GM12878 (cell line): ENCODE data around the gene ZNF799. TPM values are rescaled to one million over a fixed set of nuclear protein-coding genes. Genes with fewer than 3 reads are reported as not detected.
A peak's percentile ranks its signal among the peaks of the same experiment; 100 is the strongest.
"Not testable (repeated sequence)": the region's sequence is repeated elsewhere in the genome, so short reads cannot be mapped to it uniquely, and the experiment has no call there.

Experiments used
- ATAC-seq: fragments of 200-7000 bp; cut with Tn5 transposase; 3 replicates; pipeline ENCODE4 v1.9.1; 2020; ENCODE audit warnings: mild to moderate bottlenecking, moderate library complexity
- BruUV-seq: library from RNA; stranded (reverse); fragments of 400-500 nt; replicated peaks from 2 replicates; lab custom pipeline; 2021; lab: Mats Ljungman, UMichigan
- CTCF ChIA-PET: fragments of 300-600 bp; sonication (Branson Sonifier 250); formaldehyde crosslinking; extraction: SDS; loops from one replicate; lab custom pipeline; 2021; ENCODE audit warnings: inconsistent platforms; lab: Yijun Ruan, JAX
- POLR2A ChIA-PET: fragments of 350-600 bp; formaldehyde crosslinking; extraction: SDS; loops from one replicate; lab custom pipeline; 2021; ENCODE audit warnings: inconsistent platforms; lab: Charles Lee
- RAD21 ChIA-PET: fragments of 300-600 bp; sonication (Branson Sonifier 250); formaldehyde crosslinking; loops from one replicate; lab custom pipeline; 2023; ENCODE audit warnings: antibody characterized with exemption; ENCODE audit not compliant: unreplicated experiment; lab: Charles Lee
- SMC1A ChIA-PET: fragments of 300-600 bp; sonication (Branson Sonifier 250); formaldehyde crosslinking; loops from one replicate; lab custom pipeline; 2023; ENCODE audit not compliant: unreplicated experiment, uncharacterized antibody; lab: Charles Lee
- DNase-seq: peaks from one replicate; pipeline ENCODE4 v3.0.0-alpha.2; 2011; ENCODE audit warnings: low read depth, low spot score
- FAIRE-seq: peaks from 3 replicates; lab custom pipeline; 2011; peaks lifted over from hg19 to GRCh38; lab: Jason Lieb, UNC
- H2AFZ ChIP-seq: 2 replicates; pipeline ENCODE4 v1.6.0; 2011; ENCODE audit warnings: low read depth, low read length, control low read depth; ENCODE audit not compliant: control insufficient read depth
- H3K27ac ChIP-seq: 2 replicates; pipeline ENCODE4 v1.5.1; 2011; ENCODE audit warnings: control low read depth; ENCODE audit not compliant: control insufficient read depth, insufficient read depth
- H3K27me3 ChIP-seq, 2 experiments: replicated peaks in 1 of 2; 2 replicates each; pipeline versions ENCODE4 v1.6.0 to v1.6.1; 2011; ENCODE audit warnings: low read length in 1 of 2; ENCODE audit not compliant: control insufficient read depth in 2 of 2, insufficient read depth in 2 of 2
- H3K36me3 ChIP-seq, 2 experiments: 2 replicates each; pipeline ENCODE4 v1.5.1; 2011; ENCODE audit warnings: low read length in 1 of 2; ENCODE audit not compliant: control insufficient read depth in 2 of 2, insufficient read depth in 2 of 2
- H3K4me1 ChIP-seq: 2 replicates; pipeline ENCODE4 v1.6.1; 2011; ENCODE audit warnings: mild to moderate bottlenecking, low read length, moderate library complexity, mixed read lengths; ENCODE audit not compliant: control insufficient read depth, insufficient read depth
- H3K4me2 ChIP-seq: 2 replicates; pipeline ENCODE4 v1.6.0; 2011; ENCODE audit warnings: control low read depth; ENCODE audit not compliant: control insufficient read depth, insufficient read depth
- H3K4me3 ChIP-seq: fragments of 200-600 bp; sonication (generic); 2 replicates; pipeline ENCODE4 v1.5.1; 2016
- H3K79me2 ChIP-seq: 2 replicates; pipeline ENCODE4 v1.6.0; 2011; ENCODE audit warnings: low read length; ENCODE audit not compliant: control insufficient read depth, insufficient read depth
- H3K9ac ChIP-seq: 2 replicates; pipeline ENCODE4 v1.8.0; 2011; ENCODE audit warnings: low read length, control low read depth, mixed read lengths; ENCODE audit not compliant: control insufficient read depth, insufficient read depth
- H3K9me3 ChIP-seq: replicated peaks from 3 replicates; pipeline ENCODE4 v1.5.1; 2011; ENCODE audit warnings: mild to moderate bottlenecking, low read length; ENCODE audit not compliant: control insufficient read depth, insufficient read depth
- H4K20me1 ChIP-seq: 2 replicates; pipeline ENCODE4 v1.6.0; 2011; ENCODE audit not compliant: control insufficient read depth, insufficient read depth
- BHLHE40 ChIP-seq, 2 experiments: fragments of 450-650 bp in 1 of 2; IDR thresholded peaks; 2 replicates each; pipeline ENCODE4 v1.6.1; 2011 to 2017; ENCODE audit warnings: low read depth in 2 of 2, borderline replicate concordance in 1 of 2, improper control_type of control experiment in 1 of 2, low read length in 1 of 2, mild to moderate bottlenecking in 1 of 2
- CBX5 ChIP-seq: sonication (generic); IDR thresholded peaks from 2 replicates; pipeline ENCODE4 v1.6.1; 2016; ENCODE audit warnings: low read depth, moderate library complexity, mild to moderate bottlenecking, inconsistent platforms
- RUNX3 ChIP-seq: IDR thresholded peaks from 2 replicates; pipeline ENCODE4 v1.6.1; 2012; ENCODE audit warnings: low read length, inconsistent platforms
- WGBS: methylation state at CpG from one replicate; pipeline ENCODE4 v1.1.6; 2016; ENCODE audit warnings: low lambda C conversion rate; ENCODE audit not compliant: insufficient replicate concordance, insufficient coverage; ENCODE audit errors: missing lambda C conversion rate; 5-methylcytosine and 5-hydroxymethylcytosine counted together
- in situ Hi-C: fragments of 300-500 bp; cut with MboI; formaldehyde crosslinking; loops from 9 replicates; pipeline ENCODE4 v1.14.3; 2018; ENCODE audit warnings: mixed read lengths
- intact Hi-C: fragments of 100-400 bp; cut with micrococcal nuclease; formaldehyde crosslinking; loops from one replicate; pipeline ENCODE4 v1.14.2; 2022; ENCODE audit not compliant: unreplicated experiment
- polyA plus RNA-seq, 11 experiments: library from polyadenylated mRNA; depleted of rRNA in 4 of 11; unstranded in 6 of 11; stranded (reverse) in 5 of 11; fragments of >200 nt; fragmentation: Nextera tagmentation in 4 of 11; fragmentation: Illumina TruSeq in 1 of 11; extraction: Ambion mirVana in 4 of 11; extraction: Trizol in 1 of 11; gene quantifications; 1 replicate in 1 of 11; 2 replicates in 10 of 11; pipeline versions ENCODE4 v1.2.1 to v1.2.3, GENCODE V29; 2011 to 2016; ENCODE audit warnings: inconsistent platforms in 2 of 11, missing spikeins in 2 of 11, low read depth in 1 of 11
- total RNA-seq, 4 experiments: library from RNA; depleted of rRNA in 3 of 4; stranded (reverse); fragments of >200 nt in 3 of 4; fragmentation: Illumina TruSeq in 1 of 4; extraction: Trizol in 1 of 4; gene quantifications; 2 replicates each; pipeline versions ENCODE4 v1.2.1 to v1.2.3, GENCODE V29; 2013 to 2021

The ZNF799 gene
- total and polyA plus RNA-seq, 10 of the 15 experiments (the other 5 are each of a cell fraction or from before 2014, with no cell fraction given) = 1.5 to 9.2 (median 3.1) TPM

GRCh38 chr19:12439686-12440540, 38.8 kb upstream of the ZNF799 start:
- DNase-seq = peak; percentile 24
- H3K4me1 ChIP-seq, H3K9me3 ChIP-seq, H3K27me3 ChIP-seq, H4K20me1 ChIP-seq, in situ Hi-C loops, H3K79me2 ChIP-seq, H3K36me3 ChIP-seq: not testable (repeated sequence)
- under 1% methylated on average over 22 of the region's 28 CpGs for WGBS
- intact Hi-C loops = loop anchor here (2.0 kb wide), 2 partner anchors 39 to 111 kb away; partner anchors contain the start of genes ZNF564 and ZNF799
- Histone ChIP-seq H3K4me2 (peak overlapping the region; percentile 49), H3K9ac (peak overlapping the region; percentile 58), H3K27ac (peak overlapping the region; percentile 56), H2AFZ (peak overlapping the region; percentile 9), H3K4me3 (peak overlapping the region; percentile 74)
- BruUV-seq = TSS peak; percentile 48
- POLR2A ChIA-PET = interaction anchor here (1.1 kb wide), 1 partner anchor 107 kb away, joined by 4 read pairs; the partner anchor contains the start of gene ZNF563
- CTCF ChIA-PET = interaction anchor here (1.0 to 1.6 kb wide), 3 partner anchors 43 to 517 kb away, joined by 3 to 4 read pairs (median 3); partner anchors contain the start of gene ZNF44
- ATAC-seq = peak; percentile 75
- RAD21 ChIA-PET = interaction anchor here (0.6 to 1.2 kb wide), 4 partner anchors 39 to 356 kb away, joined by 3 to 6 read pairs (median 3); partner anchors contain the start of genes ZNF442 and ZNF799
- peak; percentile 65 for FAIRE-seq
- SMC1A ChIA-PET = interaction anchor here (0.7 to 1.1 kb wide), 2 partner anchors 38 to 55 kb away, joined by 3 to 6 read pairs; no protein-coding TSS in a partner anchor
- TF ChIP-seq RUNX3 (peak; percentile 49), BHLHE40 (IDR thresholded peaks at IDR 0.05; ENCODE audit: borderline replicate concordance in 1 of 2, low read depth in 2 of 2, low read length in 1 of 2) (peak in 1 of 2 experiments; percentile 44; a peak in 1 of 4 replicates)

- peaks cover 12% of the 10 kb centered on the region for H3K9me3 ChIP-seq
- in situ Hi-C loops, ATAC-seq, H2AFZ ChIP-seq, intact Hi-C loops, H3K27me3 ChIP-seq, H3K4me1 ChIP-seq, DNase-seq, POLR2A ChIA-PET, H3K36me3 ChIP-seq, H3K27ac ChIP-seq, H3K4me3 ChIP-seq, SMC1A ChIA-PET, CTCF ChIA-PET, FAIRE-seq, H3K79me2 ChIP-seq, H3K9ac ChIP-seq, H4K20me1 ChIP-seq, RAD21 ChIA-PET, H3K4me2 ChIP-seq: not testable (repeated sequence)
- TF ChIP-seq CBX5 = peak; percentile 30; the same call in 1 of the 2 replicates
- TSS peak; percentile 6 for BruUV-seq
- 98% methylated on average over 6 of the region's 6 CpGs for WGBS
Measured at GRCh38 chr19:12430726-12431299, 29.7 kb upstream of the ZNF799 start.
